K562 (cell line): ENCODE measurements around the gene ABCB4. TPM values are rescaled to one million over a fixed set of nuclear protein-coding genes. Genes with fewer than 3 reads are reported as not detected.
A peak's percentile ranks its signal among the peaks of the same experiment; 100 is the strongest.

Source experiments
- AFF1 ChIP-seq, 2 experiments: fragments of 450-650 bp; IDR thresholded peaks; 2 replicates each; pipeline ENCODE4 v1.6.1; 2018; ENCODE audit warnings: mild to moderate bottlenecking in 2 of 2, low read depth in 1 of 2; ENCODE audit not compliant: partially characterized antibody in 2 of 2
- IRF1 ChIP-seq: sonication (generic); formaldehyde crosslinking; IDR thresholded peaks from 2 replicates; pipeline ENCODE4 v1.8.0; 2022; ENCODE audit warnings: missing genetic modification reagents, mild to moderate bottlenecking, borderline replicate concordance
- NCOA4 ChIP-seq: fragments of 450-650 bp; IDR thresholded peaks from 2 replicates; pipeline ENCODE4 v1.6.1; 2018; ENCODE audit warnings: mild to moderate bottlenecking; ENCODE audit not compliant: partially characterized antibody
- SMARCA4 ChIP-seq: fragments of 450-650 bp; IDR thresholded peaks from 2 replicates; pipeline ENCODE4 v1.6.1; 2016
- polyA plus RNA-seq, 8 experiments: library from polyadenylated mRNA; depleted of rRNA in 4 of 8; stranded (reverse) in 5 of 8; unstranded in 3 of 8; fragments of >200 nt; fragmentation: Nextera tagmentation in 2 of 8; fragmentation: Illumina TruSeq in 1 of 8; extraction: Ambion mirVana in 2 of 8; extraction: Trizol in 1 of 8; gene quantifications; 2 replicates each; pipeline versions ENCODE4 v1.2.1 to v1.2.3, GENCODE V29; 2011 to 2014; ENCODE audit warnings: inconsistent platforms in 1 of 8, missing spikeins in 1 of 8
- total RNA-seq, 7 experiments: library from RNA; depleted of rRNA in 6 of 7; stranded (reverse); fragments of >200 nt in 6 of 7; fragmentation: Illumina TruSeq in 2 of 7; extraction: Trizol in 2 of 7; gene quantifications; 2 replicates each; pipeline versions ENCODE4 v1.2.1 to v1.2.3, GENCODE V29; 2011 to 2021; ENCODE audit warnings: low replicate concordance in 1 of 7
- TF ChIP-seq, protein P1 (sequence below), 3 experiments: fragments of 200-800 bp in 1 of 3; fragments of 250-450 bp in 1 of 3; fragments of 450-650 bp in 1 of 3; sonication (Bioruptor Pico) in 1 of 3; sonication (Bioruptor generic) in 1 of 3; formaldehyde crosslinking in 1 of 3; IDR thresholded peaks; 2 replicates each; pipeline versions ENCODE4 v1.6.1 to v1.8.0; 2016 to 2022; ENCODE audit warnings: mild to moderate bottlenecking in 2 of 3, missing genetic modification characterization in 2 of 3, missing compliant biosample characterization in 1 of 3, moderate library complexity in 1 of 3
- TF ChIP-seq, protein P2 (sequence below): fragments of 250-450 bp; sonication (Bioruptor Pico); IDR thresholded peaks from 2 replicates; pipeline ENCODE4 v1.5.0; 2021; ENCODE audit warnings: mild to moderate bottlenecking, moderate library complexity
- TF ChIP-seq, protein P3 (sequence below): fragments of 450-650 bp; IDR thresholded peaks from 2 replicates; pipeline ENCODE4 v1.6.1; 2017; ENCODE audit warnings: antibody characterized with exemption, mild to moderate bottlenecking

The ABCB4 gene
- total and polyA plus RNA-seq, 9 of the 15 experiments (the other 6 are each of a cell fraction or from before 2014, with no cell fraction given): 0.06 to 0.73 (median 0.40) TPM

- peak in 1 of 2 experiments; percentile 61 for TF ChIP-seq AFF1 (IDR thresholded peaks at IDR 0.05; ENCODE audit: low read depth in 1 of 2, partially characterized antibody in 2 of 2)
- TF ChIP-seq, protein P1, sequence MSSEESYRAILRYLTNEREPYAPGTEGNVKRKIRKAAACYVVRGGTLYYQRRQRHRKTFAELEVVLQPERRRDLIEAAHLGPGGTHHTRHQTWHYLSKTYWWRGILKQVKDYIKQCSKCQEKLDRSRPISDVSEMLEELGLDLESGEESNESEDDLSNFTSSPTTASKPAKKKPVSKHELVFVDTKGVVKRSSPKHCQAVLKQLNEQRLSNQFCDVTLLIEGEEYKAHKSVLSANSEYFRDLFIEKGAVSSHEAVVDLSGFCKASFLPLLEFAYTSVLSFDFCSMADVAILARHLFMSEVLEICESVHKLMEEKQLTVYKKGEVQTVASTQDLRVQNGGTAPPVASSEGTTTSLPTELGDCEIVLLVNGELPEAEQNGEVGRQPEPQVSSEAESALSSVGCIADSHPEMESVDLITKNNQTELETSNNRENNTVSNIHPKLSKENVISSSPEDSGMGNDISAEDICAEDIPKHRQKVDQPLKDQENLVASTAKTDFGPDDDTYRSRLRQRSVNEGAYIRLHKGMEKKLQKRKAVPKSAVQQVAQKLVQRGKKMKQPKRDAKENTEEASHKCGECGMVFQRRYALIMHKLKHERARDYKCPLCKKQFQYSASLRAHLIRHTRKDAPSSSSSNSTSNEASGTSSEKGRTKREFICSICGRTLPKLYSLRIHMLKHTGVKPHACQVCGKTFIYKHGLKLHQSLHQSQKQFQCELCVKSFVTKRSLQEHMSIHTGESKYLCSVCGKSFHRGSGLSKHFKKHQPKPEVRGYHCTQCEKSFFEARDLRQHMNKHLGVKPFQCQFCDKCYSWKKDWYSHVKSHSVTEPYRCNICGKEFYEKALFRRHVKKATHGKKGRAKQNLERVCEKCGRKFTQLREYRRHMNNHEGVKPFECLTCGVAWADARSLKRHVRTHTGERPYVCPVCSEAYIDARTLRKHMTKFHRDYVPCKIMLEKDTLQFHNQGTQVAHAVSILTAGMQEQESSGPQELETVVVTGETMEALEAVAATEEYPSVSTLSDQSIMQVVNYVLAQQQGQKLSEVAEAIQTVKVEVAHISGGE (CRISPR knock-in tag; IDR thresholded peaks at IDR 0.05): no peak
- no peak for TF ChIP-seq IRF1 (CRISPR knock-in tag)
- TF ChIP-seq SMARCA4: peak; percentile 73
- TF ChIP-seq, protein P2, sequence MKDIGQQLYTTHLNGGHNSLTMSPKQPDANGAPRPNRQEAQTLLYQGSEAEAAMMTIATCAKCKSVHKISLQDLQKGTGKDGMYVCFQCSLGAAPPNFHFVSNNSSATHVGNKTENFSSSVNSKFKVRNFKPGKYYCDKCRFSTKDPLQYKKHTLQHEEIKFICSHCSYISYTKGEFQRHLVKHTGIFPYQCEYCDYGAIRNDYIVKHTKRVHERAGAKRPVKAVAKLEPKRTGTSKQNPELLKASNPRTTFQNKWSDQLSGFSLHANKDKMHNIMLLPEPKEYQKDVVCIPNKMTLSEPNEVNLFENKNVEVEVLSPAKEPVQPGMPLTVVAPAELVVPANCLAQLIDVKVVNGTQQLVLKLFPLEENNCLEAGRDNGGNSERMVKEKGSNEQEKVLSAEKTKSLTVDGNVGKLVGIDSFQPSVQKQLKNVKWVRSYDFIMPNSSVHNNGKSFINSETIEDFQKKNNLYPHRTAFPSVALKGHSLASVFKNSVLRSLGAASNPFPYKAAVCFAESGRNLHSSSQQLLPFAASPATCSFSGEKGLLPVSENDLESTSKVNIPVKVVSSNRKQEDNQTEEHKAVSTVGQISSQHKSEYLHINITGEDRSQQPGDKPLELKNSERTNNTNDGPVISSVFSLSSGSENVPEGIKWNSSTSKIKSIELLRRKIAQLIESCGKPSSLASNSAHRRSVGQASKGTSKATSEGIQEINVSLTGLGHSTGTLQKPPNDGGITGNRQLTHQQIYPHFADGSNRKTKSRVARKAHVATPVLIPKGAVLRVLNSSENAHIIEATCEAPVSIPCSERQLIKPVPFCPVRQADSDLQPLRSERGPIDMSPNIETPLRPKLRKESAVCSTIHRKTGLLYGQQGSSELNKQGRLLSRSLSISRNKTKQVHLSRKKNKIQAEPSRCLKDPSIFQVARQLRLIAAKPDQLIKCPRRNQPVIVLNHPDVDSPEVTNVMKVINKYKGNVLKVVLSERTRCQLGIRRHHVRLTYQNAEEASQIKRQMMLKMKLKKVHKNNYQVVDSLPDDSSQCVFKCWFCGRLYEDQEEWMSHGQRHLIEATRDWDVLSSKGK (CRISPR knock-in tag): no peak
- TF ChIP-seq, protein P3, sequence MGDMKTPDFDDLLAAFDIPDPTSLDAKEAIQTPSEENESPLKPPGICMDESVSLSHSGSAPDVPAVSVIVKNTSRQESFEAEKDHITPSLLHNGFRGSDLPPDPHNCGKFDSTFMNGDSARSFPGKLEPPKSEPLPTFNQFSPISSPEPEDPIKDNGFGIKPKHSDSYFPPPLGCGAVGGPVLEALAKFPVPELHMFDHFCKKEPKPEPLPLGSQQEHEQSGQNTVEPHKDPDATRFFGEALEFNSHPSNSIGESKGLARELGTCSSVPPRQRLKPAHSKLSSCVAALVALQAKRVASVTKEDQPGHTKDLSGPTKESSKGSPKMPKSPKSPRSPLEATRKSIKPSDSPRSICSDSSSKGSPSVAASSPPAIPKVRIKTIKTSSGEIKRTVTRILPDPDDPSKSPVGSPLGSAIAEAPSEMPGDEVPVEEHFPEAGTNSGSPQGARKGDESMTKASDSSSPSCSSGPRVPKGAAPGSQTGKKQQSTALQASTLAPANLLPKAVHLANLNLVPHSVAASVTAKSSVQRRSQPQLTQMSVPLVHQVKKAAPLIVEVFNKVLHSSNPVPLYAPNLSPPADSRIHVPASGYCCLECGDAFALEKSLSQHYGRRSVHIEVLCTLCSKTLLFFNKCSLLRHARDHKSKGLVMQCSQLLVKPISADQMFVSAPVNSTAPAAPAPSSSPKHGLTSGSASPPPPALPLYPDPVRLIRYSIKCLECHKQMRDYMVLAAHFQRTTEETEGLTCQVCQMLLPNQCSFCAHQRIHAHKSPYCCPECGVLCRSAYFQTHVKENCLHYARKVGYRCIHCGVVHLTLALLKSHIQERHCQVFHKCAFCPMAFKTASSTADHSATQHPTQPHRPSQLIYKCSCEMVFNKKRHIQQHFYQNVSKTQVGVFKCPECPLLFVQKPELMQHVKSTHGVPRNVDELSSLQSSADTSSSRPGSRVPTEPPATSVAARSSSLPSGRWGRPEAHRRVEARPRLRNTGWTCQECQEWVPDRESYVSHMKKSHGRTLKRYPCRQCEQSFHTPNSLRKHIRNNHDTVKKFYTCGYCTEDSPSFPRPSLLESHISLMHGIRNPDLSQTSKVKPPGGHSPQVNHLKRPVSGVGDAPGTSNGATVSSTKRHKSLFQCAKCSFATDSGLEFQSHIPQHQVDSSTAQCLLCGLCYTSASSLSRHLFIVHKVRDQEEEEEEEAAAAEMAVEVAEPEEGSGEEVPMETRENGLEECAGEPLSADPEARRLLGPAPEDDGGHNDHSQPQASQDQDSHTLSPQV: peak; percentile 58; the same call in 1 of the 2 replicates
- TF ChIP-seq NCOA4: no peak
- TF ChIP-seq, all 486 proteins: peak for 31
These were observed 104.8 kb downstream of the ABCB4 start (continued) for GRCh38 chr7:87370660-87371180.
